Umbilical cord (tissue), 2 donors: ENCODE measurements around the gene GIT1. TPM values are rescaled to one million over a fixed set of nuclear protein-coding genes. Genes with fewer than 3 reads are reported as not detected.

Experiments
- DNase-seq: peaks from one replicate; pipeline ENCODE4 v3.0.0-alpha.2; 2015; ENCODE audit warnings: low spot score
- total RNA-seq: library from RNA; depleted of rRNA; stranded (reverse); fragments of >200 nt; gene quantifications from one replicate; pipeline ENCODE4 v1.2.3, GENCODE V29; 2014; ENCODE audit warnings: low replicate concordance; ENCODE audit not compliant: insufficient read depth

The GIT1 gene
- total RNA-seq, 1 donor from 2014 or later = 1.9 TPM

GRCh38 chr17:29593591-29594518 lies 4.4 kb upstream of the GIT1 start:
- no peak for DNase-seq

GRCh38 chr17:29592850-29593551 lies 3.6 kb upstream of the GIT1 start, which contains the start of gene ANKRD13B:
TSS of gene ANKRD13B (plus strand) at chr17:29593132. CDS start at chr17:29593622, 490 bp downstream.
- DNase-seq = no peak

- peak; percentile 91 for DNase-seq
Measured at GRCh38 chr17:29591737-29592608, 2.5 kb upstream of the GIT1 start.

GRCh38 chr17:29591146-29591736 lies 1.8 kb upstream of the GIT1 start:
- peak; percentile 63 for DNase-seq

- DNase-seq = no peak
Measured at GRCh38 chr17:29590411-29591145, 1.1 kb upstream of the GIT1 start.

- no peak for DNase-seq
Measured at GRCh38 chr17:29588562-29589411, 661 bp downstream of the GIT1 start.

- no peak for DNase-seq
Measured at GRCh38 chr17:29588017-29588561, 1.4 kb downstream of the GIT1 start.

GRCh38 chr17:29587591-29587990 lies 1.9 kb downstream of the GIT1 start:
- DNase-seq = no peak

GRCh38 chr17:29586676-29587469 lies 2.6 kb downstream of the GIT1 start:
- DNase-seq = no peak

- DNase-seq = no peak
Measured at GRCh38 chr17:29585080-29585751, 4.2 kb downstream of the GIT1 start.

GRCh38 chr17:29584452-29585079 lies 4.9 kb downstream of the GIT1 start:
- no peak for DNase-seq

GRCh38 chr17:29583324-29584248 lies 5.9 kb downstream of the GIT1 start:
- DNase-seq = no peak

- no peak for DNase-seq
Measured at GRCh38 chr17:29582772-29583171, 6.7 kb downstream of the GIT1 start.

- no peak for DNase-seq
Measured at GRCh38 chr17:29582254-29582765, 7.1 kb downstream of the GIT1 start.

GRCh38 chr17:29581583-29582253 lies 7.7 kb downstream of the GIT1 start:
- no peak for DNase-seq
